Calu3 (cell line): ENCODE data around the gene VPS8. TPM values are rescaled to one million over a fixed set of nuclear protein-coding genes. Genes with fewer than 3 reads are reported as not detected.
"Not testable (repeated sequence)": the region's sequence is repeated elsewhere in the genome, so short reads cannot be mapped to it uniquely, and the experiment has no call there.

Source experiments
- BruUV-seq: library from RNA; stranded (reverse); fragments of 400-500 nt; replicated peaks from 2 replicates; lab custom pipeline; 2021; lab: Mats Ljungman, UMichigan
- CTCF ChIA-PET: fragments of 300-600 bp; sonication (Branson Sonifier 250); formaldehyde crosslinking; loops from one replicate; lab custom pipeline; 2022; ENCODE audit warnings: antibody characterized with exemption; lab: Charles Lee
- DNase-seq: peaks from one replicate; pipeline ENCODE4 v3.0.0; 2022
- H3K27ac Mint-ChIP-seq: one replicate; pipeline ENCODE4 v1.8.0; 2022; ENCODE audit warnings: mixed read lengths; ENCODE audit not compliant: unreplicated experiment
- H3K27me3 Mint-ChIP-seq: one replicate; pipeline ENCODE4 v1.8.0; 2022; ENCODE audit warnings: mixed read lengths; ENCODE audit not compliant: unreplicated experiment
- H3K36me3 Mint-ChIP-seq: one replicate; pipeline ENCODE4 v1.8.0; 2022; ENCODE audit warnings: mild to moderate bottlenecking, moderate library complexity, mixed read lengths; ENCODE audit not compliant: insufficient read depth, unreplicated experiment
- H3K4me1 Mint-ChIP-seq: one replicate; pipeline ENCODE4 v1.8.0; 2022; ENCODE audit warnings: mild to moderate bottlenecking, low read depth, mixed read lengths; ENCODE audit not compliant: unreplicated experiment
- H3K4me3 Mint-ChIP-seq: one replicate; pipeline ENCODE4 v1.8.0; 2022; ENCODE audit warnings: mild to moderate bottlenecking, low read depth, moderate library complexity, mixed read lengths; ENCODE audit not compliant: unreplicated experiment
- H3K9me3 Mint-ChIP-seq: one replicate; pipeline ENCODE4 v1.8.0; 2022; ENCODE audit warnings: low read depth, mixed read lengths; ENCODE audit not compliant: unreplicated experiment
- intact Hi-C: fragments of 100-400 bp; cut with micrococcal nuclease; formaldehyde crosslinking; loops from one replicate; pipeline ENCODE4 v1.10.0; 2022; ENCODE audit not compliant: unreplicated experiment
- total RNA-seq: library from RNA; stranded (reverse); gene quantifications from 2 replicates; pipeline ENCODE4 v1.2.3, GENCODE V29; 2022
- TF ChIP-seq, protein P1 (sequence below): fragments of 200-600 bp; IDR thresholded peaks from one replicate; pipeline ENCODE4 v1.8.0; 2022; ENCODE audit warnings: antibody characterized with exemption; ENCODE audit not compliant: unreplicated experiment

Gene VPS8
- total RNA-seq, 1 experiment from 2014 or later = 62.5 TPM

DNA sequence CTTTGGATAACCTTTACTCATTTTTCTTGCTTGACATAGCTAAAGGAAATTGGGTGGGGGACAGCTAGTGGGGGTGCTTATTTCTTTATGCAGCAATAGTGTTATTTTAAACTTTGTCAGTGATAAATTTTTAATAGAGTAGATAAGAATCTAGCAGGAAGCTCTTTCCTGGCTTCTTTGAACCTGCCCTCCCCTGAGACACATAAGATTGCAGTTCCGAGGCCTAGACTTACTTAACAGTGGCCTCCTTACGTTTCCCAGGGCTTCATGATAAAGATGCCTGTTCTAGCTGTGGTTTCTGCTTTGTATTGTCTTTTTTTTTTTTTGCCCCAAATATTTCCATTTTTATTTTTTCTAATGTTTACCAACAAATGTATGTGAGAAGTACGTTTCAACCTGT is 170.1 kb downstream of the VPS8 start:
- BruUV-seq = no TSS peak
- Mint-ChIP-seq H3K4me1 (no peaks in the 10 kb centered on the region), H3K36me3 (no peaks in the 10 kb centered on the region), H3K27me3 (no peaks in the 10 kb centered on the region), H3K27ac (no peak overlapping the region), H3K4me3 (no peak overlapping the region), H3K9me3 (no peaks in the 10 kb centered on the region)
- DNase-seq = no peak
- intact Hi-C loops = no loop called here
- TF ChIP-seq, protein P1, sequence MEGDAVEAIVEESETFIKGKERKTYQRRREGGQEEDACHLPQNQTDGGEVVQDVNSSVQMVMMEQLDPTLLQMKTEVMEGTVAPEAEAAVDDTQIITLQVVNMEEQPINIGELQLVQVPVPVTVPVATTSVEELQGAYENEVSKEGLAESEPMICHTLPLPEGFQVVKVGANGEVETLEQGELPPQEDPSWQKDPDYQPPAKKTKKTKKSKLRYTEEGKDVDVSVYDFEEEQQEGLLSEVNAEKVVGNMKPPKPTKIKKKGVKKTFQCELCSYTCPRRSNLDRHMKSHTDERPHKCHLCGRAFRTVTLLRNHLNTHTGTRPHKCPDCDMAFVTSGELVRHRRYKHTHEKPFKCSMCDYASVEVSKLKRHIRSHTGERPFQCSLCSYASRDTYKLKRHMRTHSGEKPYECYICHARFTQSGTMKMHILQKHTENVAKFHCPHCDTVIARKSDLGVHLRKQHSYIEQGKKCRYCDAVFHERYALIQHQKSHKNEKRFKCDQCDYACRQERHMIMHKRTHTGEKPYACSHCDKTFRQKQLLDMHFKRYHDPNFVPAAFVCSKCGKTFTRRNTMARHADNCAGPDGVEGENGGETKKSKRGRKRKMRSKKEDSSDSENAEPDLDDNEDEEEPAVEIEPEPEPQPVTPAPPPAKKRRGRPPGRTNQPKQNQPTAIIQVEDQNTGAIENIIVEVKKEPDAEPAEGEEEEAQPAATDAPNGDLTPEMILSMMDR = no peak
- CTCF ChIA-PET = interaction anchor here (0.6 to 0.8 kb wide), 2 partner anchors 102 to 194 kb away, joined by 3 read pairs; no protein-coding TSS in a partner anchor

DNA sequence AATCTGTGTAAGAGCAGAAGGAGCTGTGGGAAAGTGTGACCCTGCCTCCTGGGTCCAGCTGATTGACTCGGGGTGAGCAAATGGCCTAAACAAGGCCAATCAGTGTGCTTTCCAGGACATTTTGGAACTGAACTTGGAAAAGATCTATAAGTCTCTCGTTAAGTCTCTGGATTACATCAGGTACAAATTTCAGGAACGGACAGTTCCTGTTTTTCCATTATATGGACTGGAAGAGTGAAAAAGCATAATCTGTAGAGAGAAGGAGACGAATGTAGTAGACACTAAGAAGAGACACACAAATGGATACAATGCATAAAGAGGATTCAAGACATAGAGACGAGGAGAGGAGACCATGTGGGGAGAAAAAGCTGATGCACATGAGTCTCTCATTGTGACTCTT is 173.6 kb downstream of the VPS8 start:
- Mint-ChIP-seq H3K4me1 (no peaks in the 10 kb centered on the region), H3K27me3 (no peaks in the 10 kb centered on the region), H3K27ac (no peak overlapping the region), H3K9me3 (no peaks in the 10 kb centered on the region), H3K4me3 (no peak overlapping the region), H3K36me3 (no peaks in the 10 kb centered on the region)
- BruUV-seq = no TSS peak
- CTCF ChIA-PET = no interaction called here
- no peak for DNase-seq
- intact Hi-C loops = no loop called here
- TF ChIP-seq, protein P1 = no peak

DNA sequence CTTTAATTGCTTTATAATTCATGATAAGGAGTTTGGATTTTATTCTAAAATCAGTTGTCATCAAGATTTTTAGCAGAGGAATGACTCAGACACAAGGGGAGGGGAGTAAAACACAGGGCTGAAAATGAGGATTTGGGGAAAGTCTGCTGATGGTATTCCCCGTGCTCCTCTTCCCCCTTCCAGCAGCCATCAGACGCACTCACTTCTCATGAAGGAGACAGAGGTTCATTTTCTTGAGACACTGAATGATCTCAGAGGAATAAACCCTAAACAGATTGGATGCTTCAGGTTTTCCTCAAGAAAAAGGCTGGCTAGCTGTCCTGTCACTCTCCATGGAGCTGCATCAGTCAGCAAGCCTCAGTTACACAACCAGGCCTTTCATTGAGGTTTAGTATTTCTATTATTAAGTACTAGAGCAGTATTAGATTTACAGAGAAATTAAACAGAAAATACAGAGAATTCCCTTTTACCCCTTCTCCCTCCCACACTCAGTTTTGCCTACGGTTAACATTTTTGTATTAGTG is 174.5 kb downstream of the VPS8 start:
- no TSS peak for BruUV-seq
- no peak for DNase-seq
- H3K27ac Mint-ChIP-seq = no peak overlapping the region
- H3K9me3 Mint-ChIP-seq = no peaks in the 10 kb centered on the region
- intact Hi-C loops = no loop called here
- TF ChIP-seq, protein P1 = no peak
- H3K27me3 Mint-ChIP-seq = no peaks in the 10 kb centered on the region
- CTCF ChIA-PET = no interaction called here
- no peaks in the 10 kb centered on the region for H3K4me1 Mint-ChIP-seq
- no peak overlapping the region for H3K4me3 Mint-ChIP-seq
- H3K36me3 Mint-ChIP-seq = no peaks in the 10 kb centered on the region

DNA sequence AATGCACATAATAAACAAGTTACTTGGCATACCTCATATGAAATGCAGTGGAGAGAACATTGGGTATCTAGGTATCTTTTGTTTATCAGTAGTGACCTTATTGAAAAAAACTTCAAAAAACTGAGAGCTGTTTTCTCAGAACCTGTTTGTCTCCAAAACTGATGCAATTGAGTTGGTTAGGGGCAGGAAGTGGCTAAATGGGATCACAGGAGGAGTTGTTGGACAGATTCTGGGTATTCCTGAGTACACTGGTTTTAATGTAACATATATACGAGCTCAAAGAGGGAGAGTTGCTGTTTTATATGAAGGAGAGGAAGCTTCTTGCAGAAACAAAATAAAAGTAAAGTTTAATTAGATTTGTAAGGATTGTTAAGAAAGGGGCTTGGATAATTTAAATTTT is 181.4 kb downstream of the VPS8 start:
- no peak for DNase-seq
- Mint-ChIP-seq H3K9me3 (no peaks in the 10 kb centered on the region), H3K27ac (no peak overlapping the region), H3K36me3 (no peaks in the 10 kb centered on the region), H3K4me3 (no peak overlapping the region), H3K4me1 (no peaks in the 10 kb centered on the region), H3K27me3 (no peaks in the 10 kb centered on the region)
- TF ChIP-seq, protein P1 = no peak
- CTCF ChIA-PET = interaction anchor here (0.6 to 0.7 kb wide), 2 partner anchors 45 to 838 kb away, joined by 3 read pairs; no protein-coding TSS in a partner anchor
- no TSS peak for BruUV-seq
- intact Hi-C loops = no loop called here

DNA sequence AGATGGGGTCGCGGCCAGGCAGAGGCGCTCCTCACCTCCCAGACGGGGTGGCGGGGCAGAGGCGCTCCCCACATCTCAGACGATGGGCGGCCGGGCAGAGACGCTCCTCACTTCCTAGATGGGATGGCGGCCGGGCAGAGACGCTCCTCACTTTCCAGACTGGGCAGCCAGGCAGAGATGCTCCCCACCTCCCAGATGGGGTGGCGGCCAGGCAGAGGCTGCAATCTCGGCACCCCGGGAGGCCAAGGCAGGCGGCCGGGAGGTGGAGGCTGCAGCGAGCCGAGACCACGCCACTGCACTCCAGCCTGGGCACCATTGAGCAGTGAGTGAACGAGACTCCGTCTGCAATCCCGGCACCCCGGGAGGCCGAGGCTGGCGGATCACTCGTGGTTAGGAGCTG is 191.9 kb downstream of the VPS8 start:
- H3K4me1 Mint-ChIP-seq, intact Hi-C loops, CTCF ChIA-PET, H3K27ac Mint-ChIP-seq, H3K9me3 Mint-ChIP-seq, H3K4me3 Mint-ChIP-seq, DNase-seq, H3K27me3 Mint-ChIP-seq, BruUV-seq: not testable (repeated sequence)
- peaks cover 16% of the 10 kb centered on the region for H3K36me3 Mint-ChIP-seq
